ENCODE measurements around the gene PTPRN. TPM values are rescaled to one million over a fixed set of nuclear protein-coding genes. Genes with fewer than 3 reads are reported as not detected.

Gene PTPRN
- polyA plus RNA-seq, 2 of the 4 experiments (the other 2 are of a cell fraction), result 0.44 to 1.1 TPM

- CTCF ChIA-PET, result interaction anchor here (0.7 to 4.6 kb wide), 11 partner anchors 8 to 978 kb away, joined by 3 to 24 read pairs (median 3); partner anchors contain the start of genes TUBA4A and TUBA4B
- no peak for ATAC-seq
- no peak for DNase-seq (ENCODE audit: low read depth in 1 of 2, low spot score in 1 of 2)
- Histone ChIP-seq H3K4me1 (peaks cover 51% of the 10 kb centered on the region), H3K27ac (peak overlapping the region; percentile 29 to 96; a peak in 5 of 6 replicates), H3K4me3 (no peak overlapping the region), H3K4me2 (peak overlapping the region; percentile 33), H3K9me3 (no peaks in the 10 kb centered on the region)
- POLR2A ChIA-PET, result interaction anchor here (0.9 kb wide), 1 partner anchor 17 kb away, joined by 11 read pairs; the partner anchor contains the start of gene TUBA4B
- TF ChIP-seq, protein P1, sequence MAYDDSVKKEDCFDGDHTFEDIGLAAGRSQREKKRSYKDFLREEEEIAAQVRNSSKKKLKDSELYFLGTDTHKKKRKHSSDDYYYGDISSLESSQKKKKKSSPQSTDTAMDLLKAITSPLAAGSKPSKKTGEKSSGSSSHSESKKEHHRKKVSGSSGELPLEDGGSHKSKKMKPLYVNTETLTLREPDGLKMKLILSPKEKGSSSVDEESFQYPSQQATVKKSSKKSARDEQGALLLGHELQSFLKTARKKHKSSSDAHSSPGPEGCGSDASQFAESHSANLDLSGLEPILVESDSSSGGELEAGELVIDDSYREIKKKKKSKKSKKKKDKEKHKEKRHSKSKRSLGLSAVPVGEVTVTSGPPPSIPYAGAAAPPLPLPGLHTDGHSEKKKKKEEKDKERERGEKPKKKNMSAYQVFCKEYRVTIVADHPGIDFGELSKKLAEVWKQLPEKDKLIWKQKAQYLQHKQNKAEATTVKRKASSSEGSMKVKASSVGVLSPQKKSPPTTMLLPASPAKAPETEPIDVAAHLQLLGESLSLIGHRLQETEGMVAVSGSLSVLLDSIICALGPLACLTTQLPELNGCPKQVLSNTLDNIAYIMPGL (CRISPR knock-in tag; IDR thresholded peaks at IDR 0.05; ENCODE audit: borderline replicate concordance), result no peak
- TF ChIP-seq CHD4 (IDR thresholded peaks at IDR 0.05; ENCODE audit: borderline replicate concordance), result no peak
- TF ChIP-seq NPAS2 (CRISPR knock-in tag; IDR thresholded peaks at IDR 0.05; ENCODE audit: borderline replicate concordance), result no peak
- TF ChIP-seq ZNF302 (CRISPR knock-in tag; IDR thresholded peaks at IDR 0.05), result no peak
- no peak for TF ChIP-seq KDM5A (IDR thresholded peaks at IDR 0.05)
- TF ChIP-seq ZSCAN20 (CRISPR knock-in tag; IDR thresholded peaks at IDR 0.05), result no peak
- TF ChIP-seq MAFK (IDR thresholded peaks at IDR 0.05; ENCODE audit: partially characterized antibody), result no peak
- TF ChIP-seq, protein P2, sequence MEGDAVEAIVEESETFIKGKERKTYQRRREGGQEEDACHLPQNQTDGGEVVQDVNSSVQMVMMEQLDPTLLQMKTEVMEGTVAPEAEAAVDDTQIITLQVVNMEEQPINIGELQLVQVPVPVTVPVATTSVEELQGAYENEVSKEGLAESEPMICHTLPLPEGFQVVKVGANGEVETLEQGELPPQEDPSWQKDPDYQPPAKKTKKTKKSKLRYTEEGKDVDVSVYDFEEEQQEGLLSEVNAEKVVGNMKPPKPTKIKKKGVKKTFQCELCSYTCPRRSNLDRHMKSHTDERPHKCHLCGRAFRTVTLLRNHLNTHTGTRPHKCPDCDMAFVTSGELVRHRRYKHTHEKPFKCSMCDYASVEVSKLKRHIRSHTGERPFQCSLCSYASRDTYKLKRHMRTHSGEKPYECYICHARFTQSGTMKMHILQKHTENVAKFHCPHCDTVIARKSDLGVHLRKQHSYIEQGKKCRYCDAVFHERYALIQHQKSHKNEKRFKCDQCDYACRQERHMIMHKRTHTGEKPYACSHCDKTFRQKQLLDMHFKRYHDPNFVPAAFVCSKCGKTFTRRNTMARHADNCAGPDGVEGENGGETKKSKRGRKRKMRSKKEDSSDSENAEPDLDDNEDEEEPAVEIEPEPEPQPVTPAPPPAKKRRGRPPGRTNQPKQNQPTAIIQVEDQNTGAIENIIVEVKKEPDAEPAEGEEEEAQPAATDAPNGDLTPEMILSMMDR (IDR thresholded peaks at IDR 0.05), result no peak
- no peak for TF ChIP-seq NR3C1 (IDR thresholded peaks at IDR 0.05)
- no peak for TF ChIP-seq SMC3 (IDR thresholded peaks at IDR 0.05)
- TF ChIP-seq KDM1A (IDR thresholded peaks at IDR 0.05; ENCODE audit: low read depth), result no peak
- 80% methylated on average over 4 of the region's 5 CpGs for WGBS (ENCODE audit: missing lambda C conversion rate)
- FAIRE-seq, result no peak
Observed at GRCh38 chr2:219270055-219270372, 39.2 kb downstream of the PTPRN start.

DNA sequence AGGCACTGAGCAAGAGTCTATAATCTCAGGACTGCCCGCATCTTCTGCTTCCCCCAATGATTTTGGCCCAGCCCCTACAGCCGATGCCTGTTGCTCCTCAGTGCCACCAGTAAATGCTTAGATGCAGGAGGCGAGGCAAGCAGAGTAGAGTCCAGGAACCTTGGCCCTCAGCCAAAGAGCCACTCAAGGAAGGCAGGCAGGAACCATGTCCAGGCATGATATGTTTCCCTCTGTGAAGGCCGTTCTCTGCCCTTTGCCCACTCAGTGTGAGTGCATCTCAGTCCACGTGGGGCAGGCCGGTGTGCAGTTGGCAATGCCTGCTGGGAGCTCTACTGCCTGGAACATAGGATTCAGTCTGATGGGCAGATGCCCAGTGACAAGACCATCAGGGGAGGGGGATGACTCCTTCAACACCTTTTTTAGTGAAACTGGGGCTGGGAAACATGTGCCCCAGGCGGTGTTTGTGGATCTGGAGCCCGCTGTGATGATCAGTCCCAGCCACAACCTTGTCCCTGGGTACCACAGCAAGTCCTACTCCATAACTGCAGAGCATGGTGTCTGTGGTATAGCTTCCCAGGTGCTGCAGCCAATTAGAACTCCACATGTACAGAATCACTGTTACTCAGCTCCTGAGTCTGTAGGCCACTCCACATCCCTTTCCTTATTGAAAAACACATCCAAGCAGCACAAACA is 39.7 kb downstream of the PTPRN start:
- H3K4me1 ChIP-seq, result peaks cover 46% of the 10 kb centered on the region
- 81% methylated on average over 8 of the region's 8 CpGs for WGBS (ENCODE audit: missing lambda C conversion rate)
- ATAC-seq (no peak), DNase-seq (ENCODE audit: low read depth in 1 of 2, low spot score in 1 of 2) (no peak), FAIRE-seq (no peak)
- ChIA-PET CTCF (interaction anchor here (0.7 to 4.6 kb wide), 9 partner anchors 9 to 978 kb away, joined by 3 to 24 read pairs (median 3); partner anchors contain the start of genes TUBA4A and TUBA4B), POLR2A (no interaction called here)
- TF ChIP-seq KDM1A (IDR thresholded peaks at IDR 0.05; ENCODE audit: low read depth) (no peak), FOXS1 (CRISPR knock-in tag; IDR thresholded peaks at IDR 0.05) (no peak), POLR2AphosphoS2 (conservative IDR thresholded peaks at IDR 0.05; ENCODE audit: low read length) (no peak), EHF (CRISPR knock-in tag; IDR thresholded peaks at IDR 0.05) (no peak), HDAC2 (IDR thresholded peaks at IDR 0.05) (no peak)
- H3K4me2 ChIP-seq, result peak overlapping the region; percentile 33
- H3K4me3 ChIP-seq, result no peak overlapping the region
- H3K27ac ChIP-seq, result peak overlapping the region; percentile 29 to 96; a peak in 5 of 6 replicates
- H3K9me3 ChIP-seq, result no peaks in the 10 kb centered on the region

GRCh38 chr2:219268294-219268693 is 40.9 kb downstream of the PTPRN start:
- Histone ChIP-seq H3K4me2 (no peak overlapping the region), H3K9me3 (no peaks in the 10 kb centered on the region), H3K4me1 (peaks cover 33% of the 10 kb centered on the region), H3K27ac (0 out of 6 replicates have a peak overlapping the region, but pooled peaks of 1 of the 2 experiments have one; percentile 13), H3K4me3 (no peak overlapping the region)
- POLR2A ChIA-PET, result no interaction called here
- CTCF ChIA-PET, result interaction anchor here (1.4 to 4.6 kb wide), 3 partner anchors 14 to 27 kb away, joined by 3 to 24 read pairs (median 18); partner anchors contain the start of genes TUBA4A and TUBA4B
- 89% methylated on average over 2 of the region's 2 CpGs for WGBS (ENCODE audit: missing lambda C conversion rate)
- no peak for FAIRE-seq
- TF ChIP-seq ZSCAN20 (CRISPR knock-in tag; IDR thresholded peaks at IDR 0.05) (no peak), MAZ (IDR thresholded peaks at IDR 0.05; ENCODE audit: borderline replicate concordance, low read depth, low read length) (no peak), POLR2AphosphoS2 (conservative IDR thresholded peaks at IDR 0.05; ENCODE audit: low read length) (no peak), RFX5 (IDR thresholded peaks at IDR 0.05) (no peak), ZFP36 (IDR thresholded peaks at IDR 0.05; ENCODE audit: borderline replicate concordance, partially characterized antibody) (no peak), HOXB13 (CRISPR knock-in tag; IDR thresholded peaks at IDR 0.05; ENCODE audit: low read depth) (no peak), HEYL (CRISPR knock-in tag; IDR thresholded peaks at IDR 0.05) (no peak), JUNB (IDR thresholded peaks at IDR 0.05) (no peak), BHLHE40 (IDR thresholded peaks at IDR 0.05; ENCODE audit: low read depth, low read length) (no peak), EHMT2 (IDR thresholded peaks at IDR 0.05; ENCODE audit: low read depth) (no peak)
- no peak for ATAC-seq
- DNase-seq (ENCODE audit: low read depth in 1 of 2, low spot score in 1 of 2), result no peak
